ENCODE measurements around the gene COMT. TPM values are rescaled to one million over a fixed set of nuclear protein-coding genes. Genes with fewer than 3 reads are reported as not detected.
"Not testable (repeated sequence)": the region's sequence is repeated elsewhere in the genome, so short reads cannot be mapped to it uniquely, and the experiment has no call there.

COMT gene
- total and polyA plus RNA-seq, 10 donors, result 63.5 to 216 (median 99.3) TPM

- no peak for TF ChIP-seq POLR2AphosphoS5 (IDR thresholded peaks at IDR 0.05)
- no peak for TF ChIP-seq POLR2A (IDR thresholded peaks at IDR 0.05)
- TF ChIP-seq, protein P1, sequence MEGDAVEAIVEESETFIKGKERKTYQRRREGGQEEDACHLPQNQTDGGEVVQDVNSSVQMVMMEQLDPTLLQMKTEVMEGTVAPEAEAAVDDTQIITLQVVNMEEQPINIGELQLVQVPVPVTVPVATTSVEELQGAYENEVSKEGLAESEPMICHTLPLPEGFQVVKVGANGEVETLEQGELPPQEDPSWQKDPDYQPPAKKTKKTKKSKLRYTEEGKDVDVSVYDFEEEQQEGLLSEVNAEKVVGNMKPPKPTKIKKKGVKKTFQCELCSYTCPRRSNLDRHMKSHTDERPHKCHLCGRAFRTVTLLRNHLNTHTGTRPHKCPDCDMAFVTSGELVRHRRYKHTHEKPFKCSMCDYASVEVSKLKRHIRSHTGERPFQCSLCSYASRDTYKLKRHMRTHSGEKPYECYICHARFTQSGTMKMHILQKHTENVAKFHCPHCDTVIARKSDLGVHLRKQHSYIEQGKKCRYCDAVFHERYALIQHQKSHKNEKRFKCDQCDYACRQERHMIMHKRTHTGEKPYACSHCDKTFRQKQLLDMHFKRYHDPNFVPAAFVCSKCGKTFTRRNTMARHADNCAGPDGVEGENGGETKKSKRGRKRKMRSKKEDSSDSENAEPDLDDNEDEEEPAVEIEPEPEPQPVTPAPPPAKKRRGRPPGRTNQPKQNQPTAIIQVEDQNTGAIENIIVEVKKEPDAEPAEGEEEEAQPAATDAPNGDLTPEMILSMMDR (IDR thresholded peaks at IDR 0.05 in 8 of 11, conservative IDR thresholded peaks at IDR 0.05 in 3 of 11), result no peak
- no peak overlapping the region for H3K27ac ChIP-seq
- H3K36me3 ChIP-seq, result peaks cover 0 to 43% (median 0%) of the 10 kb centered on the region in 6 donors
- peaks cover 0 to 19% (median 11%) of the 10 kb centered on the region in 6 donors for H3K4me1 ChIP-seq
- H3K9me3 ChIP-seq, result peaks cover 0 to 17% (median 16%) of the 10 kb centered on the region in 8 donors
- H3K4me3 ChIP-seq, result no peak overlapping the region
- intact Hi-C loops (cut with DNase I; ENCODE audit: low total_unique reads), result no loop called here
- H3K27me3 ChIP-seq (replicated peaks in 1 of 7), result no peaks in the 10 kb centered on the region
- no peak for DNase-seq
- WGBS, 5 donors, result 92 to 98% (median 96%) methylated on average over 8 of the region's 8 CpGs
These were observed 10.1 kb upstream of the COMT start for GRCh38 chr22:19931514-19931913.

- Histone ChIP-seq H3K4me1 (peaks cover 0 to 25% (median 11%) of the 10 kb centered on the region in 6 donors), H3K9me3 (peaks cover 0 to 19% (median 16%) of the 10 kb centered on the region in 8 donors), H3K27ac (peak overlapping the region in 3 of 8 donors; percentile 6 to 48 (median 44)), H3K36me3 (peaks cover 0 to 50% (median 0%) of the 10 kb centered on the region in 6 donors), H3K27me3 (replicated peaks in 1 of 7) (no peaks in the 10 kb centered on the region), H3K4me3 (no peak overlapping the region)
- WGBS, 5 donors, result 60 to 67% (median 67%) methylated on average over 11 to 12 of the region's 12 CpGs
- TF ChIP-seq POLR2A (IDR thresholded peaks at IDR 0.05) (no peak), POLR2AphosphoS5 (IDR thresholded peaks at IDR 0.05) (peak in 2 of 3 donors; percentile 35 to 57)
- TF ChIP-seq, protein P1 (IDR thresholded peaks at IDR 0.05 in 8 of 11, conservative IDR thresholded peaks at IDR 0.05 in 3 of 11), result no peak
- intact Hi-C loops (cut with DNase I; ENCODE audit: low total_unique reads), result no loop called here
- peak; percentile 66 for DNase-seq
These were observed 9.0 kb upstream of the COMT start for GRCh38 chr22:19932367-19933206.

- Histone ChIP-seq H3K27me3 (replicated peaks in 1 of 7) (no peaks in the 10 kb centered on the region), H3K9me3 (peaks cover 0 to 19% (median 16%) of the 10 kb centered on the region in 8 donors), H3K27ac (peak overlapping the region in 2 of 8 donors; percentile 44 to 48), H3K4me1 (peaks cover 0 to 35% (median 11%) of the 10 kb centered on the region in 6 donors), H3K36me3 (peaks cover 0 to 50% (median 0%) of the 10 kb centered on the region in 6 donors), H3K4me3 (no peak overlapping the region)
- intact Hi-C loops (cut with DNase I; ENCODE audit: low total_unique reads), result no loop called here
- 79 to 94% (median 90%) methylated on average over 5 to 9 of the region's 9 CpGs for WGBS, 5 donors
- TF ChIP-seq POLR2A (IDR thresholded peaks at IDR 0.05) (no peak), POLR2AphosphoS5 (IDR thresholded peaks at IDR 0.05) (peak in 1 of 3 donors; percentile 7)
- TF ChIP-seq, protein P1 (IDR thresholded peaks at IDR 0.05 in 8 of 11, conservative IDR thresholded peaks at IDR 0.05 in 3 of 11), result no peak
- DNase-seq, result peak; percentile 31
These were observed 8.0 kb upstream of the COMT start for GRCh38 chr22:19933341-19934241.

DNA sequence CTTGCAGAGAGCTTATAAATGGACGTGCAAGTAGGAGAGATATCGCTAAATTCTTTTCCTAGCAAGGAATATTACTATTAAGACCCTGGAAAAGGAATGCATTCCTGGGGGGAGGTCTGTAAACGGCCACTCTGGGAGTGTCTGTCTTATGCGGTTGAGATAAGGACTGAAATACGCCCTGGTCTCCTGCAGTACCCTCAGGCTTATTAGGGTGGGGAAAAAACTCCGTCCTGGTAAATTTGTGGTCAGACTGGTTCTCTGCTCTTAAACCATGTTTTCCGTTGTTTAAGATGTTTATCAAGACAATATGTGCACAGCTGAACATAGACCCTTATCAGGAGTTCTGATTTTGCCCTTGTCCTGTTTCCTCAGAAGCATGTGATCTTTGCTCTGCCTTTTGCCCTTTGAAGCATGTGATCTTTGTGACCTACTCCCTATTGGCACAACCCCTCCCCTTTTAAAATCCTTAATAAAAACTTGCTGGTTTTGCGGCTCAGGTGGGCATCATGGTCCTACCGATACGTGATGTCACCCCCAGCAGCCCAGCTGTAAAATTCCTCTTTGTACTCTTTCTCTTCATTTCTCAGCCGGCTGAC, 6.4 kb upstream of the COMT start:
- H3K4me1 ChIP-seq, result peaks cover 0 to 48% (median 17%) of the 10 kb centered on the region in 6 donors
- DNase-seq; intact Hi-C loops (cut with DNase I; ENCODE audit: low total_unique reads); H3K27me3 ChIP-seq (replicated peaks in 1 of 7); H3K4me3 ChIP-seq: not testable (repeated sequence)
- peaks cover 0 to 19% (median 16%) of the 10 kb centered on the region in 8 donors for H3K9me3 ChIP-seq
- H3K27ac ChIP-seq, result peak overlapping the region in 1 of 8 donors; percentile 36
- WGBS, 5 donors, result 88 to 96% (median 92%) methylated on average over 11 of the region's 11 CpGs
- peaks cover 0 to 39% (median 0%) of the 10 kb centered on the region in 6 donors for H3K36me3 ChIP-seq
